WTC11 (cell line): ENCODE measurements around the gene ETNK1. TPM values are rescaled to one million over a fixed set of nuclear protein-coding genes. Genes with fewer than 3 reads are reported as not detected.
A peak's percentile ranks its signal among the peaks of the same experiment; 100 is the strongest.

ENCODE experiments used
- ATAC-seq: fragments of 200-7000 bp; cut with Tn5 transposase; 2 replicates; pipeline ENCODE4 v1.10.0; 2021; ENCODE audit warnings: mild to moderate bottlenecking, moderate library complexity
- CTCF ChIA-PET: fragments of 300-600 bp; sonication (Branson Sonifier 250); formaldehyde crosslinking; loops from one replicate; lab custom pipeline; 2021; ENCODE audit warnings: antibody characterized with exemption; lab: Charles Lee
- POLR2A ChIA-PET: fragments of 350-600 bp; sonication (Branson Sonifier 250); formaldehyde crosslinking; loops from one replicate; lab custom pipeline; 2021; ENCODE audit warnings: antibody characterized with exemption; lab: Charles Lee
- DNase-seq: peaks from one replicate; pipeline ENCODE4 v3.0.0; 2021; ENCODE audit warnings: low spot score
- H3K27ac Mint-ChIP-seq: 2 replicates; pipeline ENCODE4 v1.8.0; 2021; ENCODE audit warnings: mixed read lengths
- H3K27me3 Mint-ChIP-seq: 2 replicates; pipeline ENCODE4 v1.8.0; 2021; ENCODE audit warnings: low read depth, mild to moderate bottlenecking, moderate library complexity, mixed read lengths
- H3K36me3 Mint-ChIP-seq: 2 replicates; pipeline ENCODE4 v1.8.0; 2021; ENCODE audit warnings: mixed read lengths
- H3K4me1 Mint-ChIP-seq: 2 replicates; pipeline ENCODE4 v1.8.0; 2022; ENCODE audit warnings: mixed read lengths
- H3K4me3 Mint-ChIP-seq: 2 replicates; pipeline ENCODE4 v1.8.0; 2021; ENCODE audit warnings: mild to moderate bottlenecking, moderate library complexity, mixed read lengths
- H3K9me3 Mint-ChIP-seq: 2 replicates; pipeline ENCODE4 v1.8.0; 2021; ENCODE audit warnings: mixed read lengths
- AR ChIP-seq: fragments of 250-450 bp; sonication (Bioruptor Pico); IDR thresholded peaks from 2 replicates; pipeline ENCODE4 v1.9.0; 2021; ENCODE audit warnings: mild to moderate bottlenecking
- ATF3 ChIP-seq: sonication (generic); formaldehyde crosslinking; conservative IDR thresholded peaks from 2 replicates; pipeline ENCODE4 v1.8.1; 2022; ENCODE audit warnings: mild to moderate bottlenecking, missing genetic modification reagents
- CBFB ChIP-seq: sonication (generic); formaldehyde crosslinking; IDR thresholded peaks from 2 replicates; pipeline ENCODE4 v1.8.1; 2022; ENCODE audit warnings: mild to moderate bottlenecking, low read depth, missing genetic modification reagents
- ETV6 ChIP-seq: sonication (generic); formaldehyde crosslinking; IDR thresholded peaks from 2 replicates; pipeline ENCODE4 v1.8.1; 2022; ENCODE audit warnings: mild to moderate bottlenecking, missing genetic modification reagents
- FOXJ3 ChIP-seq: sonication (generic); formaldehyde crosslinking; IDR thresholded peaks from 2 replicates; pipeline ENCODE4 v1.9.0; 2021; ENCODE audit warnings: missing genetic modification reagents, mild to moderate bottlenecking, borderline replicate concordance
- GTF2I ChIP-seq: fragments of 250-450 bp; sonication (Bioruptor Pico); conservative IDR thresholded peaks from 2 replicates; pipeline ENCODE4 v1.4.0; 2021; ENCODE audit warnings: mild to moderate bottlenecking
- MXD4 ChIP-seq: fragments of 250-450 bp; sonication (Bioruptor Pico); IDR thresholded peaks from 2 replicates; pipeline ENCODE4 v1.8.0; 2021; ENCODE audit warnings: mild to moderate bottlenecking, moderate library complexity, borderline replicate concordance
- PREB ChIP-seq: sonication (generic); formaldehyde crosslinking; IDR thresholded peaks from 2 replicates; pipeline ENCODE4 v1.8.1; 2022; ENCODE audit warnings: mild to moderate bottlenecking, missing genetic modification reagents, moderate library complexity, borderline replicate concordance
- SMAD3 ChIP-seq: sonication (generic); formaldehyde crosslinking; IDR thresholded peaks from 2 replicates; pipeline ENCODE4 v1.8.0; 2022; ENCODE audit warnings: missing genetic modification reagents, mild to moderate bottlenecking, borderline replicate concordance
- SMAD4 ChIP-seq: sonication (generic); formaldehyde crosslinking; IDR thresholded peaks from 2 replicates; pipeline ENCODE4 v1.8.0; 2022; ENCODE audit warnings: mild to moderate bottlenecking, missing genetic modification reagents
- SOX15 ChIP-seq: fragments of 250-450 bp; sonication (Bioruptor Pico); IDR thresholded peaks from 2 replicates; pipeline ENCODE4 v1.9.0; 2021; ENCODE audit warnings: mild to moderate bottlenecking
- TP53 ChIP-seq: sonication (generic); formaldehyde crosslinking; IDR thresholded peaks from 2 replicates; pipeline ENCODE4 v1.8.1; 2023; ENCODE audit warnings: mild to moderate bottlenecking, missing genetic modification reagents
- ZNF232 ChIP-seq: sonication (generic); formaldehyde crosslinking; IDR thresholded peaks from 2 replicates; pipeline ENCODE4 v1.8.0; 2022; ENCODE audit warnings: mild to moderate bottlenecking, missing genetic modification reagents
- ZNF263 ChIP-seq: sonication (generic); formaldehyde crosslinking; IDR thresholded peaks from 2 replicates; pipeline ENCODE4 v1.8.1; 2022; ENCODE audit warnings: low read depth, mild to moderate bottlenecking, moderate library complexity, missing genetic modification reagents
- ZNF317 ChIP-seq: sonication (generic); formaldehyde crosslinking; IDR thresholded peaks from 2 replicates; pipeline ENCODE4 v1.8.1; 2023; ENCODE audit warnings: low read depth, mild to moderate bottlenecking, moderate library complexity, missing genetic modification reagents, borderline replicate concordance
- ZNF396 ChIP-seq: fragments of 250-450 bp; sonication (Bioruptor Pico); IDR thresholded peaks from 2 replicates; pipeline ENCODE4 v1.8.0; 2021; ENCODE audit warnings: mild to moderate bottlenecking, moderate library complexity, borderline replicate concordance
- total RNA-seq: library from RNA; stranded (reverse); gene quantifications from 3 replicates; pipeline ENCODE4 v1.2.3, GENCODE V29; 2021
- TF ChIP-seq, protein P1 (sequence below): sonication (generic); formaldehyde crosslinking; IDR thresholded peaks from 2 replicates; pipeline ENCODE4 v1.8.1; 2023; ENCODE audit warnings: mild to moderate bottlenecking, missing genetic modification reagents
- TF ChIP-seq, protein P2 (sequence below): fragments of 250-450 bp; sonication (Bioruptor Pico); IDR thresholded peaks from 2 replicates; pipeline ENCODE4 v1.9.0; 2021; ENCODE audit warnings: moderate library complexity, mild to moderate bottlenecking, inconsistent platforms, borderline replicate concordance
- TF ChIP-seq, protein P3 (sequence below): fragments of 250-450 bp; sonication (Bioruptor Pico); IDR thresholded peaks from 2 replicates; pipeline ENCODE4 v2.1.2; 2022; ENCODE audit warnings: mild to moderate bottlenecking, moderate library complexity
- TF ChIP-seq, protein P4 (sequence below): sonication (generic); formaldehyde crosslinking; IDR thresholded peaks from 2 replicates; pipeline ENCODE4 v1.8.0; 2022; ENCODE audit warnings: mild to moderate bottlenecking, missing genetic modification reagents
- TF ChIP-seq, protein P5 (sequence below): fragments of 250-450 bp; sonication (Bioruptor Pico); IDR thresholded peaks from 2 replicates; pipeline ENCODE4 v1.9.0; 2021; ENCODE audit warnings: mild to moderate bottlenecking, borderline replicate concordance

Gene ETNK1
- total RNA-seq, 1 experiment from 2014 or later, result 81.3 TPM

DNA sequence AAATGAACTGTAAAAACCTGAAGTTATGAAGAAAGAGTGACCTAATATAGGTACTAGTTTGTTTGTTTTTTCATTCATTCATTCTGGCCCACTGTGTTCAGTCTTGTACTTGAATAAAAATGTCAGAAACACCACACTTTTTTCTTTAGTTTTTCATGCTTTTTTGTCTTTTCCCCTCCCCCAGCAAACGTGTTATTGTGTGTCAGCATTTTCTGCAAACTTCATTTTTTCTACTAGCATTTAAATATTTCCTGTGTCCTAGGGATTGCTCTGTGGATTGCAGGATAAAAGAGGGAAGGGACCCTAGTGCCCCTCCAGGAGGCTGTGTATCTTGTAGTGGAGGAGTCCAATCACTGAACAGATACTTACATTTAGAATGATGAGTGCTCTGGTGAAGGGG, 42.2 kb downstream of the ETNK1 start:
- no peaks in the 10 kb centered on the region for H3K27me3 Mint-ChIP-seq
- ChIA-PET POLR2A (no interaction called here), CTCF (interaction anchor here (1.2 kb wide), 1 partner anchor 138 kb away, joined by 4 read pairs; no protein-coding TSS in a partner anchor)
- no peak overlapping the region for H3K4me3 Mint-ChIP-seq
- peaks cover 3% of the 10 kb centered on the region; the same call in 1 of the 2 replicates for H3K4me1 Mint-ChIP-seq
- H3K9me3 Mint-ChIP-seq, result no peaks in the 10 kb centered on the region
- DNase-seq (no peak), ATAC-seq (no peak)
- TF ChIP-seq, protein P1, sequence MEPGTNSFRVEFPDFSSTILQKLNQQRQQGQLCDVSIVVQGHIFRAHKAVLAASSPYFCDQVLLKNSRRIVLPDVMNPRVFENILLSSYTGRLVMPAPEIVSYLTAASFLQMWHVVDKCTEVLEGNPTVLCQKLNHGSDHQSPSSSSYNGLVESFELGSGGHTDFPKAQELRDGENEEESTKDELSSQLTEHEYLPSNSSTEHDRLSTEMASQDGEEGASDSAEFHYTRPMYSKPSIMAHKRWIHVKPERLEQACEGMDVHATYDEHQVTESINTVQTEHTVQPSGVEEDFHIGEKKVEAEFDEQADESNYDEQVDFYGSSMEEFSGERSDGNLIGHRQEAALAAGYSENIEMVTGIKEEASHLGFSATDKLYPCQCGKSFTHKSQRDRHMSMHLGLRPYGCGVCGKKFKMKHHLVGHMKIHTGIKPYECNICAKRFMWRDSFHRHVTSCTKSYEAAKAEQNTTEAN (CRISPR knock-in tag), result no peak
- TF ChIP-seq, protein P2, sequence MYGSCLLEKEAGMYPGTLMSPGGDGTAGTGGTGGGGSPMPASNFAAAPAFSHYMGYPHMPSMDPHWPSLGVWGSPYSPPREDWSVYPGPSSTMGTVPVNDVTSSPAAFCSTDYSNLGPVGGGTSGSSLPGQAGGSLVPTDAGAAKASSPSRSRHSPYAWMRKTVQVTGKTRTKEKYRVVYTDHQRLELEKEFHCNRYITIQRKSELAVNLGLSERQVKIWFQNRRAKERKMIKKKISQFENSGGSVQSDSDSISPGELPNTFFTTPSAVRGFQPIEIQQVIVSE (CRISPR knock-in tag), result no peak
- no peak for TF ChIP-seq GTF2I (CRISPR knock-in tag)
- TF ChIP-seq ZNF396 (CRISPR knock-in tag), result no peak
- TF ChIP-seq SMAD4 (CRISPR knock-in tag), result no peak
- TF ChIP-seq TP53, result no peak
- TF ChIP-seq, protein P3, sequence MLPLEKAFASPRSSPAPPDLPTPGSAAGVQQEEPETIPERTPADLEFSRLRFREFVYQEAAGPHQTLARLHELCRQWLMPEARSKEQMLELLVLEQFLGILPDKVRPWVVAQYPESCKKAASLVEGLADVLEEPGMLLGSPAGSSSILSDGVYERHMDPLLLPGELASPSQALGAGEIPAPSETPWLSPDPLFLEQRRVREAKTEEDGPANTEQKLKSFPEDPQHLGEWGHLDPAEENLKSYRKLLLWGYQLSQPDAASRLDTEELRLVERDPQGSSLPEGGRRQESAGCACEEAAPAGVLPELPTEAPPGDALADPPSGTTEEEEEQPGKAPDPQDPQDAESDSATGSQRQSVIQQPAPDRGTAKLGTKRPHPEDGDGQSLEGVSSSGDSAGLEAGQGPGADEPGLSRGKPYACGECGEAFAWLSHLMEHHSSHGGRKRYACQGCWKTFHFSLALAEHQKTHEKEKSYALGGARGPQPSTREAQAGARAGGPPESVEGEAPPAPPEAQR, result no peak
- no peak for TF ChIP-seq MXD4 (CRISPR knock-in tag)
- TF ChIP-seq, protein P4, sequence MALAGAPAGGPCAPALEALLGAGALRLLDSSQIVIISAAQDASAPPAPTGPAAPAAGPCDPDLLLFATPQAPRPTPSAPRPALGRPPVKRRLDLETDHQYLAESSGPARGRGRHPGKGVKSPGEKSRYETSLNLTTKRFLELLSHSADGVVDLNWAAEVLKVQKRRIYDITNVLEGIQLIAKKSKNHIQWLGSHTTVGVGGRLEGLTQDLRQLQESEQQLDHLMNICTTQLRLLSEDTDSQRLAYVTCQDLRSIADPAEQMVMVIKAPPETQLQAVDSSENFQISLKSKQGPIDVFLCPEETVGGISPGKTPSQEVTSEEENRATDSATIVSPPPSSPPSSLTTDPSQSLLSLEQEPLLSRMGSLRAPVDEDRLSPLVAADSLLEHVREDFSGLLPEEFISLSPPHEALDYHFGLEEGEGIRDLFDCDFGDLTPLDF (CRISPR knock-in tag), result no peak
- TF ChIP-seq ZNF263 (CRISPR knock-in tag), result no peak
- no peak for TF ChIP-seq SMAD3
- no peak for TF ChIP-seq ETV6 (CRISPR knock-in tag)
- TF ChIP-seq AR (CRISPR knock-in tag), result no peak
- TF ChIP-seq FOXJ3 (CRISPR knock-in tag), result no peak
- no peak for TF ChIP-seq PREB (CRISPR knock-in tag)
- TF ChIP-seq ATF3, result no peak
- H3K27ac Mint-ChIP-seq, result peak overlapping the region; percentile 48; the same call in 1 of the 2 replicates
- peaks cover 19% of the 10 kb centered on the region for H3K36me3 Mint-ChIP-seq

- Mint-ChIP-seq H3K27me3 (no peaks in the 10 kb centered on the region), H3K27ac (no peak overlapping the region), H3K4me1 (peaks cover 3% of the 10 kb centered on the region; the same call in 1 of the 2 replicates), H3K9me3 (no peaks in the 10 kb centered on the region), H3K4me3 (no peak overlapping the region), H3K36me3 (peaks cover 24% of the 10 kb centered on the region)
- ATAC-seq, result no peak
- no peak for DNase-seq
- POLR2A ChIA-PET, result no interaction called here
- CTCF ChIA-PET, result interaction anchor here (1.7 kb wide), 1 partner anchor 16 kb away, joined by 6 read pairs; no protein-coding TSS in a partner anchor
- TF ChIP-seq, protein P5, sequence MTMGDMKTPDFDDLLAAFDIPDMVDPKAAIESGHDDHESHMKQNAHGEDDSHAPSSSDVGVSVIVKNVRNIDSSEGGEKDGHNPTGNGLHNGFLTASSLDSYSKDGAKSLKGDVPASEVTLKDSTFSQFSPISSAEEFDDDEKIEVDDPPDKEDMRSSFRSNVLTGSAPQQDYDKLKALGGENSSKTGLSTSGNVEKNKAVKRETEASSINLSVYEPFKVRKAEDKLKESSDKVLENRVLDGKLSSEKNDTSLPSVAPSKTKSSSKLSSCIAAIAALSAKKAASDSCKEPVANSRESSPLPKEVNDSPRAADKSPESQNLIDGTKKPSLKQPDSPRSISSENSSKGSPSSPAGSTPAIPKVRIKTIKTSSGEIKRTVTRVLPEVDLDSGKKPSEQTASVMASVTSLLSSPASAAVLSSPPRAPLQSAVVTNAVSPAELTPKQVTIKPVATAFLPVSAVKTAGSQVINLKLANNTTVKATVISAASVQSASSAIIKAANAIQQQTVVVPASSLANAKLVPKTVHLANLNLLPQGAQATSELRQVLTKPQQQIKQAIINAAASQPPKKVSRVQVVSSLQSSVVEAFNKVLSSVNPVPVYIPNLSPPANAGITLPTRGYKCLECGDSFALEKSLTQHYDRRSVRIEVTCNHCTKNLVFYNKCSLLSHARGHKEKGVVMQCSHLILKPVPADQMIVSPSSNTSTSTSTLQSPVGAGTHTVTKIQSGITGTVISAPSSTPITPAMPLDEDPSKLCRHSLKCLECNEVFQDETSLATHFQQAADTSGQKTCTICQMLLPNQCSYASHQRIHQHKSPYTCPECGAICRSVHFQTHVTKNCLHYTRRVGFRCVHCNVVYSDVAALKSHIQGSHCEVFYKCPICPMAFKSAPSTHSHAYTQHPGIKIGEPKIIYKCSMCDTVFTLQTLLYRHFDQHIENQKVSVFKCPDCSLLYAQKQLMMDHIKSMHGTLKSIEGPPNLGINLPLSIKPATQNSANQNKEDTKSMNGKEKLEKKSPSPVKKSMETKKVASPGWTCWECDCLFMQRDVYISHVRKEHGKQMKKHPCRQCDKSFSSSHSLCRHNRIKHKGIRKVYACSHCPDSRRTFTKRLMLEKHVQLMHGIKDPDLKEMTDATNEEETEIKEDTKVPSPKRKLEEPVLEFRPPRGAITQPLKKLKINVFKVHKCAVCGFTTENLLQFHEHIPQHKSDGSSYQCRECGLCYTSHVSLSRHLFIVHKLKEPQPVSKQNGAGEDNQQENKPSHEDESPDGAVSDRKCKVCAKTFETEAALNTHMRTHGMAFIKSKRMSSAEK, result no peak
- TF ChIP-seq CBFB (CRISPR knock-in tag), result no peak
- TF ChIP-seq, protein P3, result no peak
- no peak for TF ChIP-seq ZNF317 (CRISPR knock-in tag)
- TF ChIP-seq SOX15 (CRISPR knock-in tag), result no peak
- TF ChIP-seq ZNF232 (CRISPR knock-in tag), result no peak
Observed at GRCh38 chr12:22668441-22668840, 43.5 kb downstream of the ETNK1 start.
